HG02588 (cell line): ENCODE results near the gene SLC66A2.
"Not testable (repeated sequence)": the region's sequence is repeated elsewhere in the genome, so short reads cannot be mapped to it uniquely, and the experiment has no call there.

Experiments
- ATAC-seq: cut with Tn5 transposase; IDR thresholded peaks from one replicate; pipeline ENCODE4 v1.9.1; 2021; ENCODE audit warnings: mild to moderate bottlenecking, moderate library complexity; ENCODE audit not compliant: unreplicated experiment

SLC66A2 gene

GRCh38 chr18:79883461-79884293 is 67.8 kb downstream of the SLC66A2 start:
- no peak for ATAC-seq

DNA sequence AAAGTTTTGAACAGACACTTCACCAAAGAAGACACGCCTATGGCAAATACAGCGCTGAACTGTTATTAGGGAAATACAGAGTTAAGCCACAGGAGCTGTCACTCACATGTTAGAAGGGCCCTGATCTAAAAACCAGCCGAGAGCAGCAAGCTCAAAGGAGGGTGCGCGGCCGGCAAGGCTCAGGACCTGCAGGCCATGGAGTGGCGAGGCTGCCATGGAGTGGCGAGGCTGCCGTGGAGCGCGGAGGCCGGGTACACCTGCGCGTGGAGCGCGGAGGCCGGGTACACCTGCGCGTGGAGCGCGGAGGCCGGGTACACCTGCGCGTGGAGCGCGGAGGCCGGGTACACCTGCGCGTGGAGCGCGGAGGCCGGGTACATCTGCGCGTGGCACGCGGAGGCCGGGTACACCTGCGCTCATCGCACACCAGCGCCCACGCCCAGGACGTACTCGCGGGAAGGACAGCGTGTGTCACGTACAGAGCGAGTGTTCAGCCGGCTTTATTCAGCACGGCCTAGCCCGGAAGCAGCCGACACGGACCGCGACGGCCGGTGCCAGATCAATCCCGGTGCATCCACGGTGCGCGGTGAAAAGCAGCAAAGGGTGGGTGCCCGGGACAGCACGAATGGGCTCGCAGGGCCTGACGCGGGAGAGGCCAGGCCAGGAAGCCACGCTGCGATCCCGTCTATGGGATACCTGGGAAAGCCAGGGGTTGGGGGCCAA is 68.8 kb downstream of the SLC66A2 start:
- no peak for ATAC-seq

DNA sequence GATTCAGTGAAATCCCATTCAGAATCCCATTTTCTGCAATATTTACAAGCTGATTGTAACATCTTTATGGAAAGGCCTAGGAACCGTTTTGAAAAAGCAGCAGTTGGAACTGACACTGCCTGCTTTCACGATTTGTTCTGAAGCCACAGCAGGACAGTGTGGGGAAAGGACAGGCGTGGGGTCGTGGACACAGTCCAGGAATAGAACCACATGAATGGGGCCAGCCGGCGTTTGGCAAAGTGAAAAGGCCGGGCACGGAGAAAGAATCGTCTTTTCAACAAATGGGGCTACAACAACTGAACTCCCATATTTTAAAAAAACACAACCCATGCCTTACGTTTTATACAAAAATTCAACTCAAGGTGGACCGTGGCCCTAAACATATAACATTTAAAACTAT is 69.8 kb downstream of the SLC66A2 start:
- ATAC-seq: no peak

DNA sequence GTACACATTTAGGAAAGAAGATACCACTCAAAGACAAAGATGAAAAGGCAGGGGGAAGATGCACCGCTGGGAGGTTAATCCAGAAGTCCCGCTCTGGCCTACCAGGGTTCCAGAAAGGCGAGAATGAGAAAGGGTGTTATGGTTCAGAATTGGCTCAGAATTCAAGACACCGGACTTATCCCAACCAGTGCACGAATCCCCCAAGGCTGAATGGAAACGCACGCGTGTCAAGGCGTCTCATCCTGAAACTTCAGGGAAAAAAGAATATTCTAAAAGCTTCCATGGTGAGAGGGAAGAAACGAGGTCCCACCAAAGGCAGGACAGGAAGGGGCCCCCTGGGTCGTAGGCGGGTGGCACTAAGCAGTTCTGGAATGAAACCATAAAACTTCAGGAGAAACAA is 71.9 kb downstream of the SLC66A2 start:
- no peak for ATAC-seq

DNA sequence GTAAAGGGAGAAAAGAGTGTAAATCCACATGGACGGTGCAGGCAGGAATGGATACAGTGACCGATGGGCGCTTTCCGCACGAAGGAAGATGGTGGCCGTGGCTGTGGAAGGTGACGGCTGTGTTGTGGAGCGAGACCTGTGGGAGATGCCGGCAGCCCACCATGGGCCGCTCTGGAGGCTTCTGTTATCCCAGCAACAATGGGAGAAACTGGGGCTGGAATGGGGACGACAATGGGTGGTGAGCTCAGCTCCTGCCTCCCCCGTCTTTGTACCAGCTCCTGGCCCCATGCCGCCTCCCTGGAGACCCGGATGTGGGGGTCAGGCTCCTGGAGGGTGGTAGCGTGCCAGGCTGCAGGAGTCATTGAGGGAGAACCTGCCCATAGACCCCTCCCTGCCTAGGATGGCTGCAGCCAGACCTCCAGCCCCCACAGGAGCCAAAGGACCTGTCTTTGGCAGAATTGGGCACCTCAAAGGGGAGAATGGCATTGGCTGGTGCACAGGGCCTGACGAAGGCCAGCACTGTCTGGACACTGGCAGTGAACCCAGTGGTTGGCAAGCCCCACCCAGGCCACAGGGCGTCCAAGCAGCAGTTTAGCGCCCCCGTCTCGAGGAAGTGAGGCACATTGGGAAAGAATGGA is 72.6 kb downstream of the SLC66A2 start:
- ATAC-seq: no peak

GRCh38 chr18:79878246-79878645 is 73.2 kb downstream of the SLC66A2 start:
- ATAC-seq: not testable (repeated sequence)

DNA sequence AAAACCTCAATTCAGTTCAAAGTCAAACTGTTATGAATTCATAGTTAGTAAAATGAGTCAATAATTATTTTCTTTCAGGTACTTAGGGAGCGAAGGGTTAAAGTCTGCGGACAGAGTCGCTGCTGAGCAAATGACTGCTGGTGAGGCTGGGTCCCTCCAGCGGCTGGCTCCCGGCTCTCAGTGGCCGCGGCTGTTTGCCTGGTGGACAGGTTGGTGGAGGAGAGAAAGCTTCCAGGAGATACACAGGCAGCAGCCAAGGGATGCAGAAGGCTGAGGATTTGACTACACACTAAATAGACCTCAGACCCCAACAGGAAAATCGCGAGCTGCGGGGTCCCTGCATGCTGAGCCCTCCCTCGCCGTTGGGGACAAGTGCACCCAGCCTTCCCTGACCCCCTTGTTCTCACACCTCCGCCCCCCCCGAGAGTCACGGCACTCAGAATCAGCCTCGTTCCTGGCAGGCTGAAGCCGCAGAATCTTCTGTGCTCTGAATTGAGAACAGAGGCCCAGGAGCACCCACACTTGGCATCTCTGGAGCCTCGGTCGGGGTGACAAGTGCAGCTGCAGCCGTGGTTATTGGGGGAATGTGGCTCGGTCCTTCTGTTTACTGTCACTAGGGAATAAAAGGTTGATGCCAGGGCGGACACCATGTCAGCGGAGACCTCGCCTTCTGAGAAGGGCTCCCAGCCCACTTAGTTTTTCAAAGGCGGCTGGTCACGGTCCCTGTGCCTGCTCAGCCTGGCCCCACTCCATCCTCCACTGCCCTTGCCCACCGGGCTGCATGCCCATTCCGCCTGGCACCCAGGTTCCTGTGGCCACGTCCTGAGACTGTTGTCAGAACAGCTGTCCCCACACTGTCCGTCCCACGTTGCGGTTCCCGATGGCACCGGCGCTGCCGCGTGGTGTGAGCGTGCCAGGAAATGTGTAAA is 74.0 kb downstream of the SLC66A2 start:
- ATAC-seq: no peak

DNA sequence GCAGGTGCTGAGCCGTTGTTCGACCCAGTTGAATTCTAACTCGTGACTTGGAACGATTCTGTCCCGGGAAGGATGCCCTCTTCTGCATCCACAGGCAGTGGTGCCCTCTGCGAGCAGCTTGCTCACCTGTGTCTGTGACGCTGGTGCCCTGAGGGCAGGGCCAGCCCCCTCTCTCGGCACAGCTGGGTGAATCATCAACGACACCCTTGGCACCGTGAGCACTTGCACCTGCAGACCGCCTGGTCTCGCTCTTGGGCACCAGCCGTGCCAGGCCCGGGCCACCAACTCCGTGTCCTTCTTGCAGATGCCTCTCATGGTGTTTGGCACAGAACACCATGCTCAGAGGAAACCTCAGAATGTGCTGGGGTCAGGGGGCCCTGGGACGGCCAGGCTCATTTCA is 75.0 kb downstream of the SLC66A2 start:
- ATAC-seq: no peak

- no peak for ATAC-seq
These were observed 75.5 kb downstream of the SLC66A2 start for GRCh38 chr18:79875931-79876461.

DNA sequence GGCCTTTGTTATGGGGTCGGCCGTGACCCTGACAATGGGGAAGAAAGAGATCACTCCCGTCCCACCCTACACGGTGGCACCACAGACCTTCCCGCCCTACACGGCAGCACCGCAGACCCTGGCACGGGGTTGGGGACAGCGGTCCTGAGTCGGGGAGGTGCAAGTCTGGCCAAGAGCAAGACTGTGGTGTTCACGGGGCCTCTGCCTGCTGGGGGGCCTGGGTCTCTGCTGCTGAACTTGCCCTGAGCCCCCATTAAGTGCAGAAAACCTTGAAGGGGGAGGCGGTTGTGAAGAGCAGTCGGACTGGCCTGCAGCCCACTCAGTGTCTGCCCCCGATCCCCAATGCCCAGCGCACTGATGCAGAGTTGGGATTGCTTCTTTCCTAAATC is 75.9 kb downstream of the SLC66A2 start:
- no peak for ATAC-seq

GRCh38 chr18:79874553-79875530 is 76.6 kb downstream of the SLC66A2 start:
- ATAC-seq: no peak

DNA sequence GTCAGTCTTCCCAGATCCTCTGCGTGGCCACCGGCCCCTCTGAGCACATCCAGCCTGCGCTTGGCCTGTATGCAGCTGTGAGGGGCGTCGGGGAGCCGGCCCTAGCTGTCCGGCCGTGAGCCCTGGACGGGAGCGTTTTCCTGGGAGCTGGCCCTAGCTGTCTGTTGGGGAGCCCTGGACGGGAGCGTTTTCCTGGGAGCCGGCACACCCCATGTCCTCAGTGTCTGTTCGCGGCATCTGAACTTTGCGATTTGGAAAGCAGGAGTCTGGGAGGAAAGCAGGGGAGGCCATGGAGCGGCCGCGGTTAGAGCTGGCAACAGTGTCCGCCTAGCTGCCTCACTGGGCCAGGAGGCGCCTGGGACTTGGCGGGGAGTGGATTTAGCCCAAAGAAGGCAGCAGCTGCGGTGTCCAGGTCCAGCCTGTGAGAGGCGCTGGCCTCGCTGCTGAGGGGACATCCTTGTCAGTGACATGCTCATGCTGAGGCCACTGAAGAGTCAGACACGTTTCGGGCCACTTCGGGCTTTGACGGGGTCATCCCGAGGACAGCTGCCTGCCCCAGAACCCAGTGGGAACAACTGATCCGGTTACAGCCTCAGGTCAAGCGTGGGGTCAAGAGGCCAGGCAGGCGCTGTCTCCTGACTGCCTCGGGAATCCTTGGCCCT is 77.9 kb downstream of the SLC66A2 start:
- no peak for ATAC-seq

- ATAC-seq: no peak
These were observed 78.7 kb downstream of the SLC66A2 start for GRCh38 chr18:79872527-79873444.

- ATAC-seq: no peak
These were observed 79.9 kb downstream of the SLC66A2 start for GRCh38 chr18:79871481-79872091.

DNA sequence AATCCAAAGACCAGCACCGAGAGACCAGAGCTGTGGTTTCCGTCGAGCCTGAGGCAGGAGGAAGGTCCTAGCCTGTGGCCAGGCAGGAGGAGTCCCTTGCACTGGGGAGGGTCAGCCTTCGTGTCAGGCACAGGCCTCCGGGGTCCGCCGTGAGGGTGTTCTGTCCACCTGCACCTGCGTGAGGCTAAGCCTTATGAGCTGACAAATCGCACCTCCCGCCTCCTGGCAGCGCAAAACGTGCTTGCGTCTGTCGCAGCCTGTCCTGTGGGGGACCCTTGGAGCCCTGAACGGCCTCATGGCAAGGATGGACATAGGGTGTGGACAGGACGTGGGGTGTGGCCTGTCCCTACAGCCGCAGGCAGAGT is 80.4 kb downstream of the SLC66A2 start:
- ATAC-seq: no peak

DNA sequence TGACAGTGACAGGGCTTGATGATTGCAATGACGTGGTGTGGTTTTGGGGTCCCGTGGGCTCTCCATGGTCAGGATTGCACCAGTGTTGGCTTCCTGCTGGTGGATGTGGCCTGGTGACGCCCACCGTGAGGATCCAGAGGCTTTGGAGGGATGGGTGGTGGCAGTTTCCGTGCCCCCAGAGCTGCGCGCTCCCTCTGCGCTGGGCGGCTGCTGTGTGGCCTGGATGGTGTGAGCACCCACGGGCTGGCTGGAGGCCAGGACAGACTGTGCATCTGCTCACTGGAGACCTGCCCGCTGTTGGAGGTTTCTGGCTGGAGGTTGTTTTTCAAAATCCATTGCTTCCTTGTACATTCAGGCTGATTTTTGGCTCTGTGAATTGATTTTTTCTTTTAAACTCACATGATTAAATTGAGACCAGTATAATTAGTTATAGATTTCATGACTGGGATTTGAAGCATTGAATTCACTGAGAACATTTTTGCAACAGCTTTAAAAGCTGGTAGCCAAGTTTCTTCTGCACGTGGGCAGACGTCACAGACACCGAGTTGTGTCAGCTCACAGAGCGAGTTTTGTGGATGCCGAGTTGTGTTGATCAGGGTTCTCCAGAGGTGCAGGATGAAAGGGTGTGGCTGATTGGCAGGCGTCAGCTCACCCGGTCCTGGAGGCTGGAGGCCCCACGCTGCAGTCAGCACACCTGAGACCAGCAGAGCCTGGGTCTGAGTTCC is 81.0 kb downstream of the SLC66A2 start:
- ATAC-seq: no peak
